PC-9 (cell line): ENCODE data around the gene SBK3. TPM values are rescaled to one million over a fixed set of nuclear protein-coding genes. Genes with fewer than 3 reads are reported as not detected.

Experiments
- BruUV-seq: library from RNA; stranded (reverse); fragments of 400-500 nt; replicated peaks from 2 replicates; lab custom pipeline; 2021; lab: Mats Ljungman, UMichigan
- CTCF ChIA-PET: fragments of 300-600 bp; sonication (Branson Sonifier 250); formaldehyde crosslinking; loops from one replicate; lab custom pipeline; 2022; ENCODE audit warnings: antibody characterized with exemption; lab: Charles Lee
- POLR2A ChIA-PET: fragments of 300-600 bp; sonication (Branson Sonifier 250); formaldehyde crosslinking; loops from one replicate; lab custom pipeline; 2022; ENCODE audit warnings: antibody characterized with exemption; ENCODE audit not compliant: unreplicated experiment; lab: Charles Lee
- DNase-seq, 2 experiments: peaks; one replicate each; pipeline versions ENCODE4 v3.0.0 to v3.0.0-alpha.2; 2015 to 2022; ENCODE audit warnings: mixed read lengths in 1 of 2
- H2AFZ ChIP-seq: fragments of 200-600 bp; sonication (generic); 2 replicates; pipeline ENCODE4 v1.8.1; 2017; ENCODE audit warnings: antibody characterized with exemption
- H3F3A ChIP-seq: fragments of 200-600 bp; sonication (generic); 2 replicates; pipeline ENCODE4 v1.8.1; 2017; ENCODE audit warnings: antibody characterized with exemption, mild to moderate bottlenecking, low read depth; ENCODE audit not compliant: insufficient read depth
- H3K27ac ChIP-seq: fragments of 200-600 bp; sonication (generic); 2 replicates; pipeline ENCODE4 v1.6.1; 2016; ENCODE audit warnings: mixed run types
- H3K27me3 ChIP-seq: fragments of 200-600 bp; sonication (generic); 2 replicates; pipeline ENCODE4 v1.6.1; 2016; ENCODE audit warnings: low read depth, mixed run types; ENCODE audit not compliant: insufficient read depth
- H3K36me3 ChIP-seq: fragments of 200-600 bp; sonication (generic); 2 replicates; pipeline ENCODE4 v1.6.1; 2016; ENCODE audit warnings: low read depth, mixed run types
- H3K4me1 ChIP-seq: fragments of 200-600 bp; sonication (generic); replicated peaks from 2 replicates; pipeline ENCODE4 v1.6.1; 2016; ENCODE audit warnings: mixed run types; ENCODE audit not compliant: insufficient read depth
- H3K4me2 ChIP-seq: fragments of 200-600 bp; sonication (generic); 2 replicates; pipeline ENCODE4 v1.6.1; 2017; ENCODE audit warnings: mixed run types
- H3K4me3 ChIP-seq: fragments of 200-600 bp; sonication (generic); 2 replicates; pipeline ENCODE4 v1.6.1; 2016; ENCODE audit warnings: mixed run types
- H3K79me2 ChIP-seq: fragments of 200-600 bp; sonication (generic); 2 replicates; pipeline ENCODE4 v1.6.1; 2017; ENCODE audit warnings: low read depth, mixed run types
- H3K9me2 ChIP-seq: fragments of 200-600 bp; sonication (generic); 2 replicates; pipeline ENCODE4 v1.8.1; 2017; ENCODE audit warnings: mild to moderate bottlenecking; ENCODE audit not compliant: insufficient read depth
- H3K9me3 ChIP-seq: fragments of 200-600 bp; sonication (generic); 2 replicates; pipeline ENCODE4 v1.8.1; 2016; ENCODE audit warnings: low read depth; ENCODE audit not compliant: insufficient read depth
- H4K20me1 ChIP-seq: fragments of 200-600 bp; sonication (generic); 2 replicates; pipeline ENCODE4 v1.8.1; 2017; ENCODE audit not compliant: insufficient read depth
- EZH2 ChIP-seq: fragments of 200-600 bp; sonication (generic); IDR thresholded peaks from 2 replicates; pipeline ENCODE4 v1.8.0; 2017; ENCODE audit warnings: antibody characterized with exemption, low read depth
- intact Hi-C: fragments of 100-400 bp; cut with micrococcal nuclease; formaldehyde crosslinking; loops from one replicate; pipeline ENCODE4 v1.10.0; 2022; ENCODE audit not compliant: unreplicated experiment
- total RNA-seq: library from RNA; stranded (reverse); gene quantifications from 2 replicates; pipeline ENCODE4 v1.2.3, GENCODE V29; 2021
- TF ChIP-seq, protein P1 (sequence below): fragments of 200-600 bp; sonication (generic); conservative IDR thresholded peaks from 2 replicates; pipeline ENCODE4 v1.6.1; 2017; ENCODE audit warnings: mixed run types, antibody characterized with exemption, mild to moderate bottlenecking, moderate library complexity

The SBK3 gene
- total RNA-seq, 1 experiment from 2014 or later, result 41.4 TPM

DNA sequence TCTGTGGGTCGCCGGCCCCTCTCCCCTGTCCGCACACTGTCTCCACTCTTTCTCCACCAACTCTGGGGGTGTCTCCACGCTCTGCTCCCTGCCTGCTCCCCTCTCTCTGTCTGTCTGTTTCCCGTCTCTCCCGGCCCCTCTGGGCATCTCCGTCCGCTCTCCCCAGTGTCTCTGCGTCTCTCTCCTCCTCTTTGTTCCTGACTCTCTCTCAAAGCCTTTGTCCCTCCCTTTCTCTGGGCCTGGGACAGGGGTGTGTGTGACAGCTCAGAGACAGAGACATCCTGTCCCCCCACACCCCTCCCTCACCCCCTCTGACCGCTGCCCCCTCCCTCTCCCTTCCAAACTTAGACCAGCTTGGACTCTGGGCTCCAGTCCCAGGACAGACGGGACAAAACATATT is 668 bp upstream of the SBK3 start:
- Histone ChIP-seq H3K79me2 (peaks cover 7% of the 10 kb centered on the region; the same call in 1 of the 2 replicates), H3K27me3 (no peaks in the 10 kb centered on the region), H3K4me2 (peak overlapping the region; percentile 77), H3K9me2 (no peaks in the 10 kb centered on the region), H2AFZ (no peak overlapping the region), H3K9me3 (no peaks in the 10 kb centered on the region), H3K36me3 (no peaks in the 10 kb centered on the region), H3F3A (peaks cover 59% of the 10 kb centered on the region), H3K27ac (peak overlapping the region; percentile 96), H3K4me3 (peak overlapping the region; percentile 45; the same call in 1 of the 2 replicates), H4K20me1 (no peaks in the 10 kb centered on the region), H3K4me1 (peaks cover 74% of the 10 kb centered on the region)
- DNase-seq, result no peak
- no TSS peak for BruUV-seq
- POLR2A ChIA-PET, result interaction anchor here (0.5 to 1.4 kb wide), 10 partner anchors 21 to 139 kb away, joined by 3 to 44 read pairs (median 14); partner anchors contain the start of genes FIZ1, UBE2S, ZNF579 and ZNF784
- TF ChIP-seq EZH2, result no peak
- TF ChIP-seq, protein P1, sequence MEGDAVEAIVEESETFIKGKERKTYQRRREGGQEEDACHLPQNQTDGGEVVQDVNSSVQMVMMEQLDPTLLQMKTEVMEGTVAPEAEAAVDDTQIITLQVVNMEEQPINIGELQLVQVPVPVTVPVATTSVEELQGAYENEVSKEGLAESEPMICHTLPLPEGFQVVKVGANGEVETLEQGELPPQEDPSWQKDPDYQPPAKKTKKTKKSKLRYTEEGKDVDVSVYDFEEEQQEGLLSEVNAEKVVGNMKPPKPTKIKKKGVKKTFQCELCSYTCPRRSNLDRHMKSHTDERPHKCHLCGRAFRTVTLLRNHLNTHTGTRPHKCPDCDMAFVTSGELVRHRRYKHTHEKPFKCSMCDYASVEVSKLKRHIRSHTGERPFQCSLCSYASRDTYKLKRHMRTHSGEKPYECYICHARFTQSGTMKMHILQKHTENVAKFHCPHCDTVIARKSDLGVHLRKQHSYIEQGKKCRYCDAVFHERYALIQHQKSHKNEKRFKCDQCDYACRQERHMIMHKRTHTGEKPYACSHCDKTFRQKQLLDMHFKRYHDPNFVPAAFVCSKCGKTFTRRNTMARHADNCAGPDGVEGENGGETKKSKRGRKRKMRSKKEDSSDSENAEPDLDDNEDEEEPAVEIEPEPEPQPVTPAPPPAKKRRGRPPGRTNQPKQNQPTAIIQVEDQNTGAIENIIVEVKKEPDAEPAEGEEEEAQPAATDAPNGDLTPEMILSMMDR, result no peak
- intact Hi-C loops, result loop anchor here (1.0 to 5.0 kb wide), 6 partner anchors 20 to 69 kb away; partner anchors contain the start of genes FIZ1, ZNF579, ZNF628 and ZNF865
- CTCF ChIA-PET, result interaction anchor here (0.5 to 1.4 kb wide), 5 partner anchors 13 to 1887 kb away, joined by 3 to 11 read pairs (median 5); partner anchors contain the start of gene FIZ1

DNA sequence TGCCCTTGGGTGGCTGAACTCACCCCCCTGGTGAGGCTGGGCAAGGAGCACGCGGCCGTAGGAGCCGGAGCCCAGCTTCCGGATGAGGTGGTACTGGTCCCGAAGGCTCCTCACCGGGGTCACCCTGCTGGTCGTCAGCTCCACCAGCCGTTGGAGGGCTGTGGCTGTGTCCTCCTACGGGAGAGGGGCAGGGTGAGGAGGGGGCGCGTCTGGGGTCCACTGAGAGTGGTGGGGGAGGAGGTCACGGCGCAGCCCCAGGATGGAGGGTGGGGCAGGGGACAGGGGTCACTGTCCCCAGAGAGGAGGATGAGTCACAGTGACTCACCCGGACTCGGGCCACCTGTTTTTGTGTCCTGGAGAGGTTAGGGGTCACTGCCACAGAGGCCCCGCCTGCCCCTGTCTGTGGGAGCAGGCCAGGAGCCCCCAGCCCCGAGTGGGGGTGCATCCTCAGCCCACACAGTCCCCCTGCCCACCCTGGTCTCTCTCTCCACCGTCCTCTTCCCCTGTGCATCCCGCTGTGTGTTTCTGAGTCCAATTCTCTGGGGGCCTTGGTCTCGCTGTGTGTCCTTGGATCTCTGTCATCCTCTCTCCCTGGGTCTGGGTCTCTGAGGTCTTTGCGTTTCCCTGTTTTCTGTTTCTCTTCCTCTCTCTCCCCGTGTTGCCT is 435 bp downstream of the SBK3 start:
- peak overlapping the region; percentile 79 for H2AFZ ChIP-seq
- H3K36me3 ChIP-seq, result no peaks in the 10 kb centered on the region
- H3K4me1 ChIP-seq, result peaks cover 64% of the 10 kb centered on the region
- H3K27me3 ChIP-seq, result no peaks in the 10 kb centered on the region
- H3K79me2 ChIP-seq, result peaks cover 7% of the 10 kb centered on the region; the same call in 1 of the 2 replicates
- peak; percentile 72 to 76 for DNase-seq
- TF ChIP-seq, protein P1, result no peak
- no peak for TF ChIP-seq EZH2
- H4K20me1 ChIP-seq, result no peaks in the 10 kb centered on the region
- ChIA-PET CTCF (interaction anchor here (0.7 kb wide), 1 partner anchor 54 kb away, joined by 3 read pairs; the partner anchor contains the start of gene FIZ1), POLR2A (interaction anchor here (0.5 to 0.6 kb wide), 2 partner anchors 17 to 1982 kb away, joined by 3 to 4 read pairs; no protein-coding TSS in a partner anchor)
- intact Hi-C loops, result loop anchor here (5.0 kb wide), 1 partner anchor 68 kb away; the partner anchor contains the start of gene ZNF628
- no peaks in the 10 kb centered on the region for H3K9me2 ChIP-seq
- peaks cover 55% of the 10 kb centered on the region for H3F3A ChIP-seq
- H3K9me3 ChIP-seq, result no peaks in the 10 kb centered on the region
- peak overlapping the region; percentile 36; the same call in 1 of the 2 replicates for H3K4me3 ChIP-seq
- H3K27ac ChIP-seq, result peak overlapping the region; percentile 96
- H3K4me2 ChIP-seq, result peak overlapping the region; percentile 77
- no TSS peak for BruUV-seq

DNA sequence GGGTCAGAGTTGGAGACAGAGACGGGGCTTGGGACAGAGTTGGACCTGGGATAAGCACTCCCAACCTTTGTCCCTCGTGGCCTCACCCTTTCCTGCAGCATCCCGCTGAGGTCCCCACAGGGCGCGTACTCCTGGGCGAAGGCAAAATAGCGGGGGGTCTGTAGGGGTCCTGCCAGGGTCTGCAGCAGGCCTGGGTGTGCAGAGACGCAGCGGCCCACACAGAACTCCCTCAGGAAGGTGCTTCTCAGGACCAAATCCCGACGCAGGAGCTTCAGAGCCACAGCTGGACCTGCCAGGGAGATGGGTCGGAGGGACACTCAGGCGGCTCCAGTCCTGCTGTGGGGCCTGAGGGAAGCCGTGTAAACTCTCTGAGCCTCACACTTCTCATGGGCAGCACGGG is 1.3 kb downstream of the SBK3 start:
- Histone ChIP-seq H4K20me1 (no peaks in the 10 kb centered on the region), H3K4me3 (no peak overlapping the region; the same call in 1 of the 2 replicates), H3K36me3 (no peaks in the 10 kb centered on the region), H3K9me3 (no peaks in the 10 kb centered on the region), H3K27ac (no peak overlapping the region), H3F3A (peaks cover 56% of the 10 kb centered on the region), H3K4me1 (peaks cover 56% of the 10 kb centered on the region), H2AFZ (no peak overlapping the region), H3K27me3 (no peaks in the 10 kb centered on the region), H3K9me2 (no peaks in the 10 kb centered on the region), H3K79me2 (peaks cover 7% of the 10 kb centered on the region; the same call in 1 of the 2 replicates), H3K4me2 (peak overlapping the region; percentile 77)
- POLR2A ChIA-PET, result no interaction called here
- BruUV-seq, result TSS peak; percentile 4
- DNase-seq, result no peak
- intact Hi-C loops, result no loop called here
- TF ChIP-seq, protein P1, result no peak
- no peak for TF ChIP-seq EZH2
- CTCF ChIA-PET, result interaction anchor here (0.6 to 0.7 kb wide), 2 partner anchors 18 to 55 kb away, joined by 3 to 7 read pairs; partner anchors contain the start of gene FIZ1
